K562 (cell line): ENCODE results near the gene SRGN. TPM values are rescaled to one million over a fixed set of nuclear protein-coding genes. Genes with fewer than 3 reads are reported as not detected.
A peak's percentile ranks its signal among the peaks of the same experiment; 100 is the strongest.

ENCODE experiments used
- C11orf30 ChIP-seq: fragments of 450-650 bp; IDR thresholded peaks from 2 replicates; pipeline ENCODE4 v1.6.1; 2016; ENCODE audit warnings: low read depth, mild to moderate bottlenecking
- CAMTA2 ChIP-seq: fragments of 250-450 bp; sonication (Bioruptor Pico); conservative IDR thresholded peaks from 2 replicates; pipeline ENCODE4 v1.5.1; 2022
- CEBPB ChIP-seq: fragments of 450-650 bp; IDR thresholded peaks from 2 replicates; pipeline ENCODE4 v1.6.1; 2016; ENCODE audit warnings: missing genetic modification characterization, missing compliant biosample characterization
- ESRRB ChIP-seq: fragments of 250-450 bp; sonication (Bioruptor Pico); IDR thresholded peaks from 2 replicates; pipeline ENCODE4 v1.5.0; 2020; ENCODE audit warnings: mild to moderate bottlenecking, moderate library complexity, borderline replicate concordance
- FOXP1 ChIP-seq: sonication (generic); formaldehyde crosslinking; IDR thresholded peaks from 2 replicates; pipeline ENCODE4 v1.8.0; 2022; ENCODE audit warnings: mild to moderate bottlenecking, missing genetic modification reagents
- GATAD2A ChIP-seq: fragments of 450-650 bp; IDR thresholded peaks from 2 replicates; pipeline ENCODE4 v1.6.1; 2017
- JUN ChIP-seq, 2 experiments: sonication (generic) in 1 of 2; formaldehyde crosslinking in 1 of 2; IDR thresholded peaks; 2 replicates each; pipeline versions ENCODE4 v1.6.1 to v1.8.0; 2012 to 2022; ENCODE audit warnings: borderline replicate concordance in 2 of 2, mild to moderate bottlenecking in 2 of 2, improper control_type of control experiment in 1 of 2, low read depth in 1 of 2, low read length in 1 of 2, missing genetic modification reagents in 1 of 2
- MECOM ChIP-seq: fragments of 250-450 bp; sonication (Bioruptor Pico); IDR thresholded peaks from 2 replicates; pipeline ENCODE4 v1.8.0; 2022; ENCODE audit warnings: inconsistent platforms
- MLX ChIP-seq, 2 experiments: fragments of 450-650 bp in 1 of 2; sonication (generic) in 1 of 2; formaldehyde crosslinking; conservative IDR thresholded peaks; 2 replicates each; pipeline versions ENCODE4 v1.4.0 to v1.8.1; 2020 to 2022; ENCODE audit warnings: mild to moderate bottlenecking in 1 of 2, missing genetic modification reagents in 1 of 2
- RBM17 ChIP-seq: fragments of 200-400 bp; formaldehyde crosslinking; IDR thresholded peaks from 2 replicates; pipeline ENCODE4 v1.6.1; 2017; ENCODE audit warnings: low read depth, mild to moderate bottlenecking, low read length, borderline replicate concordance
- RFX7 ChIP-seq: fragments of 250-450 bp; sonication (Bioruptor Pico); IDR thresholded peaks from 2 replicates; pipeline ENCODE4 v1.5.1; 2021; ENCODE audit warnings: mild to moderate bottlenecking
- SPI1 ChIP-seq: IDR thresholded peaks from 2 replicates; pipeline ENCODE4 v1.6.1; 2011; ENCODE audit warnings: low read depth, low read length, control low read depth, borderline replicate concordance
- SRSF3 ChIP-seq: fragments of 200-400 bp; formaldehyde crosslinking; IDR thresholded peaks from 2 replicates; pipeline ENCODE4 v1.6.1; 2016; ENCODE audit warnings: mild to moderate bottlenecking, low read length, moderate library complexity; ENCODE audit not compliant: insufficient read depth
- U2AF2 ChIP-seq: fragments of 200-400 bp; formaldehyde crosslinking; optimal IDR thresholded peaks from 2 replicates; pipeline ENCODE3; 2017; ENCODE audit warnings: low read depth, mild to moderate bottlenecking, low read length
- ZFP30 ChIP-seq: fragments of 250-450 bp; sonication (Bioruptor Pico); IDR thresholded peaks from 2 replicates; pipeline ENCODE4 v1.8.0; 2022; ENCODE audit warnings: moderate library complexity, mild to moderate bottlenecking, inconsistent platforms, borderline replicate concordance
- ZFX ChIP-seq: sonication (generic); formaldehyde crosslinking; IDR thresholded peaks from 2 replicates; pipeline ENCODE4 v1.8.0; 2022; ENCODE audit warnings: mild to moderate bottlenecking, missing genetic modification reagents, moderate library complexity
- ZNF551 ChIP-seq: fragments of 250-450 bp; sonication (Bioruptor Pico); IDR thresholded peaks from 2 replicates; pipeline ENCODE4 v1.5.0; 2021; ENCODE audit warnings: mild to moderate bottlenecking, moderate library complexity
- polyA plus RNA-seq, 8 experiments: library from polyadenylated mRNA; depleted of rRNA in 4 of 8; stranded (reverse) in 5 of 8; unstranded in 3 of 8; fragments of >200 nt; fragmentation: Nextera tagmentation in 2 of 8; fragmentation: Illumina TruSeq in 1 of 8; extraction: Ambion mirVana in 2 of 8; extraction: Trizol in 1 of 8; gene quantifications; 2 replicates each; pipeline versions ENCODE4 v1.2.1 to v1.2.3, GENCODE V29; 2011 to 2014; ENCODE audit warnings: inconsistent platforms in 1 of 8, missing spikeins in 1 of 8
- total RNA-seq, 7 experiments: library from RNA; depleted of rRNA in 6 of 7; stranded (reverse); fragments of >200 nt in 6 of 7; fragmentation: Illumina TruSeq in 2 of 7; extraction: Trizol in 2 of 7; gene quantifications; 2 replicates each; pipeline versions ENCODE4 v1.2.1 to v1.2.3, GENCODE V29; 2011 to 2021; ENCODE audit warnings: low replicate concordance in 1 of 7
- TF ChIP-seq, protein P1 (sequence below): fragments of 450-650 bp; IDR thresholded peaks from 2 replicates; pipeline ENCODE4 v1.6.1; 2017; ENCODE audit warnings: mild to moderate bottlenecking, moderate library complexity
- TF ChIP-seq, protein P2 (sequence below): fragments of 450-650 bp; IDR thresholded peaks from 2 replicates; pipeline ENCODE4 v1.6.1; 2016; ENCODE audit warnings: mild to moderate bottlenecking

Gene SRGN
- total and polyA plus RNA-seq, 9 of the 15 experiments (the other 6 are each of a cell fraction or from before 2014, with no cell fraction given): 136 to 304 (median 180) TPM

DNA sequence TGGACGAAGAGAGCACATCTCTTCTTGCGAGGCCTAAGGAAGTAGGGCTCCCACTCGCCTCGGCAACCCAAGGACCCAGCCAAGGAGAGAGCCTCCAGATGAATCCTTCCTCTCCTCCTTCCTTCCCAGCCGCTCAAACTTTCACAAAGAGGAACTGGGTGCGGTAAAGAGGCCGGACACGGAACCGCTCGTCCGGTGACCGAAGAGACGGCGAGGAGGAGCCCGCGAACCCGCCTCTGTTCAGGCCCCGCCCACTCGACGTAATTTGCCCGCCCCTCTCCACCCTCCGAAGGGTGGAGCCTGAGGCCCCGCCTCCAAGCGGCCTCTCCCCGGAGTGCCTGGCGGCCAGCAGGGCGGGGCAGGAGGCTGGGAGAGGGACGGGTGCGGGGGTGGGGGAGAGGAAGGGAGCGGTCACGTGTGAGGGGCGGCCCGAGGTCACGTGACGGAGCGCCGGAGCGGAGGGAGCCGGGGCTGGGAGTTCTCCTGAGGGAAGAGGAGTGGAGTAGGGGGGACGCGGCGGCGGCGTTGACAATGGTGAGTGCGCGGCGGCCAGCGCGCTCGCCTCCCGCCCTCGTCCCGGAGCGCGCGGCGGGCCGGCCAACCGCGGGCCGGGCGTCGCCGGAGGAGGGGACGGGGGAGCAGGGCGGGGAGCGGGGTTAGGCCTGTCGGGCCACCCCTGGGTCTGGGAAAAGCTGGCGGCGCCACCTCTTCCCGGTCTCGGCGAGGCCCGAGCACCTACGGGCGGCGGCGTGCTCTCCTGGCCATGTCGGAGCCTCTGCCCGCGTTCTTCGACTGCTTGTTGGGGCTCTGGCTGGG is 36.1 kb downstream of the SRGN start, which contains the start of gene VPS26A (continued):
- TF ChIP-seq SPI1 (peak; percentile 99), ZNF551 (CRISPR knock-in tag) (no peak), SRSF3 (no peak), FOXP1 (CRISPR knock-in tag) (0 out of 2 replicates have a peak, but pooled peaks have one; percentile 10), GATAD2A (no peak), ZFP30 (CRISPR knock-in tag) (no peak), CEBPB (tag) (no peak), CAMTA2 (no peak), ZFX (CRISPR knock-in tag) (peak; percentile 96), C11orf30 (peak; percentile 75), JUN (IDR thresholded peaks at IDR 0.05; ENCODE audit: borderline replicate concordance, low read depth, low read length) (no peak; the same call in 1 of the 2 replicates), JUN (CRISPR knock-in tag; IDR thresholded peaks at IDR 0.05; ENCODE audit: borderline replicate concordance) (no peak), MLX (CRISPR knock-in tag; conservative IDR thresholded peaks at IDR 0.05) (0 out of 4 replicates have a peak, but pooled peaks of 1 of the 2 experiments have one; percentile 80), MECOM (CRISPR knock-in tag) (no peak), RBM17 (no peak), U2AF2 (no peak), RFX7 (CRISPR knock-in tag) (no peak), ESRRB (CRISPR knock-in tag) (no peak)
- TF ChIP-seq, protein P1, sequence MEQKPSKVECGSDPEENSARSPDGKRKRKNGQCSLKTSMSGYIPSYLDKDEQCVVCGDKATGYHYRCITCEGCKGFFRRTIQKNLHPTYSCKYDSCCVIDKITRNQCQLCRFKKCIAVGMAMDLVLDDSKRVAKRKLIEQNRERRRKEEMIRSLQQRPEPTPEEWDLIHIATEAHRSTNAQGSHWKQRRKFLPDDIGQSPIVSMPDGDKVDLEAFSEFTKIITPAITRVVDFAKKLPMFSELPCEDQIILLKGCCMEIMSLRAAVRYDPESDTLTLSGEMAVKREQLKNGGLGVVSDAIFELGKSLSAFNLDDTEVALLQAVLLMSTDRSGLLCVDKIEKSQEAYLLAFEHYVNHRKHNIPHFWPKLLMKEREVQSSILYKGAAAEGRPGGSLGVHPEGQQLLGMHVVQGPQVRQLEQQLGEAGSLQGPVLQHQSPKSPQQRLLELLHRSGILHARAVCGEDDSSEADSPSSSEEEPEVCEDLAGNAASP: no peak
- TF ChIP-seq, protein P2, sequence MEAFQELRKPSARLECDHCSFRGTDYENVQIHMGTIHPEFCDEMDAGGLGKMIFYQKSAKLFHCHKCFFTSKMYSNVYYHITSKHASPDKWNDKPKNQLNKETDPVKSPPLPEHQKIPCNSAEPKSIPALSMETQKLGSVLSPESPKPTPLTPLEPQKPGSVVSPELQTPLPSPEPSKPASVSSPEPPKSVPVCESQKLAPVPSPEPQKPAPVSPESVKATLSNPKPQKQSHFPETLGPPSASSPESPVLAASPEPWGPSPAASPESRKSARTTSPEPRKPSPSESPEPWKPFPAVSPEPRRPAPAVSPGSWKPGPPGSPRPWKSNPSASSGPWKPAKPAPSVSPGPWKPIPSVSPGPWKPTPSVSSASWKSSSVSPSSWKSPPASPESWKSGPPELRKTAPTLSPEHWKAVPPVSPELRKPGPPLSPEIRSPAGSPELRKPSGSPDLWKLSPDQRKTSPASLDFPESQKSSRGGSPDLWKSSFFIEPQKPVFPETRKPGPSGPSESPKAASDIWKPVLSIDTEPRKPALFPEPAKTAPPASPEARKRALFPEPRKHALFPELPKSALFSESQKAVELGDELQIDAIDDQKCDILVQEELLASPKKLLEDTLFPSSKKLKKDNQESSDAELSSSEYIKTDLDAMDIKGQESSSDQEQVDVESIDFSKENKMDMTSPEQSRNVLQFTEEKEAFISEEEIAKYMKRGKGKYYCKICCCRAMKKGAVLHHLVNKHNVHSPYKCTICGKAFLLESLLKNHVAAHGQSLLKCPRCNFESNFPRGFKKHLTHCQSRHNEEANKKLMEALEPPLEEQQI: no peak
